Activated CD8-positive, alpha-beta T cell treated with anti-CD3 and anti-CD28 coated beads, Interleukin-2, amount 10 ng/mL, durations not matched to agents 7 days and 5 days (primary cell): Measurements from ENCODE around the gene SCYL1. TPM values are rescaled to one million over a fixed set of nuclear protein-coding genes. Genes with fewer than 3 reads are reported as not detected.
"Not testable (repeated sequence)": the region's sequence is repeated elsewhere in the genome, so short reads cannot be mapped to it uniquely, and the experiment has no call there.

Experiments used
- ATAC-seq: fragments of 150-1000 bp; cut with Tn5 transposase; one replicate; pipeline ENCODE4 v1.10.0; 2021; ENCODE audit warnings: moderate library complexity
- CTCF ChIA-PET: fragments of 350-600 bp; sonication (Branson Sonifier 250); formaldehyde crosslinking; loops from one replicate; lab custom pipeline; 2021; ENCODE audit warnings: antibody characterized with exemption; lab: Charles Lee
- POLR2A ChIA-PET: fragments of 350-600 bp; sonication (Branson Sonifier 250); formaldehyde crosslinking; loops from one replicate; lab custom pipeline; 2021; ENCODE audit warnings: antibody characterized with exemption; lab: Charles Lee
- DNase-seq: peaks from one replicate; pipeline ENCODE4 v3.0.0-alpha.2; 2020
- H3K27ac Mint-ChIP-seq: one replicate; pipeline ENCODE4 v1.8.0; 2021; ENCODE audit warnings: mild to moderate bottlenecking, mixed read lengths
- H3K27me3 Mint-ChIP-seq: one replicate; pipeline ENCODE4 v1.8.0; 2021; ENCODE audit warnings: low read depth, mixed read lengths
- H3K36me3 Mint-ChIP-seq: one replicate; pipeline ENCODE4 v1.8.0; 2021; ENCODE audit warnings: low read depth, mixed read lengths
- H3K4me1 Mint-ChIP-seq: one replicate; pipeline ENCODE4 v1.8.0; 2021; ENCODE audit warnings: low read depth, mixed read lengths
- H3K4me3 Mint-ChIP-seq: one replicate; pipeline ENCODE4 v1.8.0; 2021; ENCODE audit warnings: mild to moderate bottlenecking, mixed read lengths
- H3K9me3 Mint-ChIP-seq: one replicate; pipeline ENCODE4 v1.8.0; 2022; ENCODE audit warnings: mixed read lengths; ENCODE audit not compliant: insufficient read depth
- total RNA-seq, 2 experiments: library from RNA; stranded (reverse); gene quantifications; one replicate each; pipeline ENCODE4 v1.2.3, GENCODE V29; 2021

Gene SCYL1
- total RNA-seq, 2 experiments from 2014 or later, result 68.0 to 69.5 TPM

DNA sequence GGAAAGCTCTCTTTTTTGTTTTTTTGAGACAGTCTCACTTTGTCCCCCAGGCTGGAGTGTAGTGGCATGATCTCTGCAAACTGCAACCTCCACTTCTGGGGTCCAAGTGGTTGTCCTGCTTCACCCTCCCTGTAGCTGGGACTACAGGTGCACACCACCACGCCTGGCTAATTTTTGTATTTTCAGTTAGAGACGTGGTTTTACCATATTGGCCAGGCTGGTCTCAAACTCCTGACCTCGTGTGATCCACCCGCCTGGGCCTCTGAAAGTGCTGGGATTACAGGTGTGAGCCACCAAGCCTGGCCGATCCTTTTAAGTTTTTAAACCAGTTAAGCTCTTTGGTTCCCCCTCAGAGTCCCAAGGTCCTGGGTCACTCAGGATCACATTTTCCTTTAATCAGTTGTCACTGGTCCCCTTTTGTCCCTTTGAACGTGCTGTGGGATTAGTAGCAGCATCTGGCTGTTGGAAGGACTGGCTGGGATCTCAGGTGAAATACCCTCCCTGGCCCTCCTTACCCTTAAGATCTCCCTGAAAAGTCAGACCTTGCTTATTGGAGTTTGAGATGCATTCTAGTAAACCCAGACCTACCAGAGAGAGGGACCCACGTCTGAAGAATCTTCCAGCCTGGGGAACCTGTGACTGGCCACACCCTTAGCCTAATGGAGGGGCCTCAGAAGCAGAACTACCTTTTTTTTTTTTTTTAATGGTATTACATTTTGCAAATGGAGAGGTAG lies 17.9 kb upstream of the SCYL1 start:
- H3K36me3 Mint-ChIP-seq, result no peaks in the 10 kb centered on the region
- POLR2A ChIA-PET, result interaction anchor here (0.6 to 22.4 kb wide), 22 partner anchors 10 to 672 kb away, joined by 3 to 4167 read pairs (median 4); partner anchors contain the start of genes FRMD8, LTBP3, MALAT1 and NEAT1
- H3K27ac Mint-ChIP-seq, result peak overlapping the region; percentile 73
- no peaks in the 10 kb centered on the region for H3K9me3 Mint-ChIP-seq
- peaks cover 50% of the 10 kb centered on the region for H3K4me1 Mint-ChIP-seq
- H3K27me3 Mint-ChIP-seq, result no peaks in the 10 kb centered on the region
- DNase-seq (peak; percentile 64), ATAC-seq (peak; percentile 44)
- CTCF ChIA-PET, result interaction anchor here (1.0 to 19.7 kb wide), 10 partner anchors 9 to 178 kb away, joined by 3 to 538 read pairs (median 6); partner anchors contain the start of genes DPF2, MALAT1, NEAT1 and SLC25A45
- no peak overlapping the region for H3K4me3 Mint-ChIP-seq

DNA sequence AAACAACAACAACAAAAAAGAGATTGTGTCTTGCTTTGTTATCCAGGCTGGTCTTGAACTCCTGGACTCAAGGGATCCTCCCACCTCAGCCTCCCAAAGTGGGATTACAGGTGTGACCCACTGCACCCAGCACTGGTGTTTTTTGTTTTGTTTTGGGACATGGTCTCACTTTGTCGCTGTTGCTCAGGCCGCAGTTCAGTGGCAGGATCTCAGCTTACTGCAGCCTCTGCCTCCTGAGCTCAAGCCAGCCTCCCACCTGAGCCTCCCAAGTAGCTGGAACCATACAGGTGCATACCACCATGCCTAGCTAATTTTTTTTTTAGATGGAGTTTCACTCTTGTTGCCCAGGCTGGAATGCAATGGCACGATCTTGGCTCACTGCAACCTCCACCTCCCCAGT lies 12.6 kb upstream of the SCYL1 start:
- H3K36me3 Mint-ChIP-seq, H3K27me3 Mint-ChIP-seq, ATAC-seq, H3K9me3 Mint-ChIP-seq, H3K27ac Mint-ChIP-seq, DNase-seq, H3K4me3 Mint-ChIP-seq: not testable (repeated sequence)
- POLR2A ChIA-PET, result interaction anchor here (1.5 to 22.4 kb wide), 3 partner anchors 10 to 91 kb away, joined by 6 to 4167 read pairs (median 14); partner anchors contain the start of genes MALAT1 and NEAT1
- CTCF ChIA-PET, result interaction anchor here (0.6 to 19.7 kb wide), 3 partner anchors 14 to 91 kb away, joined by 3 to 538 read pairs (median 3); partner anchors contain the start of gene NEAT1
- peaks cover 27% of the 10 kb centered on the region for H3K4me1 Mint-ChIP-seq

DNA sequence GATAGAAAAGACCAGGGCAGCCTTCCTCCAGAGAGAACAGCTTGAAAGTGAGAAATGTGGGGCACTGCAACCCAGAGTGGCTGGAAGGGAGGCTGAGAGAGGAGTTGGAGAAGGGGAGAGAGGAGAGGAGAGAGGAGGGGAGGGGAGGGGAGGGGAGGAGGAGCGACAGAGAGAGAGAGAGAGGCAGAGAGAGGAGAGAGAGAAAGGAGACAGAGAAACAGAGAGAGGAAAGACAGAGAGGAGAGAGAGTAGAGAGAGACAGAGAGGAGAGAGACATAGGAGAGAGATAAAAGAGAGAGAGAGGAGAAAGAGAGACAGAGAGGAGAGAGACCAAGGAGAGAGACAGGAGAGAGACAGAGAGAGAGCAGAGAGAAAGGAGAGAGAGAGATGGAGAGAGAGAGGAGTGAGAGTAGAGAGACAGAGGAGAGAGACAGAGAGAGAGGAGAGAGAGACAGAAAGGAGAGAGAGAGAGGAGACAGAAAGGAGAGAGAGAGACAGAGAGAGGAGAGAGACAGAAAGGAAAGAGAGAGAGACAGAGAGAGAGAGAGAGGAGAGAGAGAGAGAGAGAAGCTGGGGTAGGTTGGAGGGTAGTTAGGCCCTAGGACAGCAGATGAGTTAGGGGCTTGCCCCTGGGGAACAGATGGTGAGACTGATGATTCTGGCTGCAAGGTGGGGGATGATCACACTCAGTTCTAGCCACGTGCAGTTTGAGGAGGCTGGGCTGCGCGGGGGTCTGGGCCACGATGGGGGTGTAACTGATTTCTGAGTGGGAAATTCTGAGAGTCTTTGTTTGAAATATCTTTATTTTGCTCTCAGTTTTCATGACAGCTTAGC lies 8.5 kb upstream of the SCYL1 start:
- Mint-ChIP-seq H3K4me3 (no peak overlapping the region), H3K27me3 (no peaks in the 10 kb centered on the region), H3K36me3 (no peaks in the 10 kb centered on the region), H3K9me3 (no peaks in the 10 kb centered on the region), H3K4me1 (peaks cover 10% of the 10 kb centered on the region), H3K27ac (peak overlapping the region; percentile 32)
- ATAC-seq (peak; percentile 62), DNase-seq (no peak)
- ChIA-PET CTCF (interaction anchor here (0.7 to 1.8 kb wide), 2 partner anchors 25 to 36 kb away, joined by 3 to 10 read pairs; no protein-coding TSS in a partner anchor), POLR2A (interaction anchor here (0.7 to 2.5 kb wide), 5 partner anchors 10 to 95 kb away, joined by 3 to 13 read pairs (median 3); partner anchors contain the start of gene MALAT1)

DNA sequence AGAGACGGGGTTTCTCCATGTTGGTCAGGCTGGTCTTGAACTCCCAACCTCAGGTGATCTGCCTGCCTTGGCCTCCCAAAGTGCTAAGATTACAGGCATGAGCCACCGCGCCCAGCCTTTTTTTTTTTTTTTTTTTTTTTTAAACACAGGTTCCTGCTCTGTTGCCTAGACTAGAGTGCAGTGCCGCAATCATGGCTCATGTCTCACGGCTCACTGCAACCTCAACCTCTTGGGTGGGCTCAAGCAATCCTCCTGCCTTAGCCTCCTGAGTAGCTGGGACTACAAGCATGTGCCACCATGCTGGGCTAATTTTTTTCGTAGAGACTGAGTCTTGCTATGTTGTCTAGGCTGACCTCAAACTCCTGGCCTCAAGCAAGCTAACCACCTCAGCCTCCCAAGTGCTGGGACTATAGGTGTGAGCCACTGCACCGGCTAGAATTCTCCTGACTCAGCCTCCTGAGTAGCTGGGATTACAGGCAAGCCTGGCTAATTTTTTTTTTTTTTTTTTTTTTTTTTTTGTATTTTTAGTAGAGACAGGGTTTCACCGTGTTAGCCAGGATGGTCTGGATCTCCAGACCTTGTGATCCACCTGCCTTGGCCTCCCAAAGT lies 5.8 kb upstream of the SCYL1 start:
- POLR2A ChIA-PET, result not testable (repeated sequence)

DNA sequence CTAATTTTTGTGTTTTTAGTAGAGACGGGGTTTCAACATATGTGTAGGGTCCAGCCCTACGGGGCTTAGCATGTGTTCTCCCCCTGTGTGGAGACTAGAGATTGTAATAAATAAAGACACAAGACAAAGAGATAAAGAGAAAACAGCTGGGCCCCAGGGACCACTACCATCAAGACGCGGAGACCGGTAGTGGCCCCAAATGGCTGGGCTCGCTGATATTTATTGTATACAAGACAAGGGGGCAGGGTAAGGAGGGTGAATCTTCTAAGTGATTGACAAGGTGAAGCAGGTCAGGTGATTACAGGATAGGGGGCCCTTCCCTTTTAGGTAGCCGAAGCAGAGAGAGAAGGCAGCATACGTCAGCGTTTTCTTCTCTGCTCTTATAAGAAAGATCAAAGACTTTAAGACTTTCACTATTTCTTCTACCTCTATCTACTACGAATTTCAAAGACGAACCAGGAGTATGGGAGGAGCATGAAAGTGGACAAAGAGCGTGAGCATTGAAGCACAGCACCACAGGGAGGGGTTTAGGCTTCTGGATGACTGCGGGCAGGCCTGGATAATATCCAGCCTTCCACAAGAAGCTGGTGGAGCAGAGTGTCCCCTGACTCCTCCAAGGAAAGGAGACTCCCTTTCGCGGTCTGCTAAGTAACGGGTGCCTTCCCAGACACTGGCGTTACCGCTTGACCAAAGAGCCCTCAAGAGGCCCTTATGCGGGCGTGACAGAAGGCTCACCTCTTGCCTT lies 2.9 kb upstream of the SCYL1 start:
- POLR2A ChIA-PET, result interaction anchor here (0.8 kb wide), 1 partner anchor 16 kb away, joined by 3 read pairs; no protein-coding TSS in a partner anchor
- H3K27me3 Mint-ChIP-seq, ATAC-seq, H3K9me3 Mint-ChIP-seq, CTCF ChIA-PET, DNase-seq, H3K36me3 Mint-ChIP-seq: not testable (repeated sequence)
- Mint-ChIP-seq H3K4me3 (peak overlapping the region; percentile 39), H3K27ac (peak overlapping the region; percentile 69), H3K4me1 (peaks cover 44% of the 10 kb centered on the region)

More for the DNA sequence above, 5.8 kb upstream of the SCYL1 start:
- H3K27ac Mint-ChIP-seq, H3K4me3 Mint-ChIP-seq, DNase-seq, ATAC-seq, H3K36me3 Mint-ChIP-seq, H3K27me3 Mint-ChIP-seq, H3K9me3 Mint-ChIP-seq: not testable (repeated sequence)
- peaks cover 32% of the 10 kb centered on the region for H3K4me1 Mint-ChIP-seq
- CTCF ChIA-PET, result interaction anchor here (1.4 kb wide), 1 partner anchor 12 kb away, joined by 4 read pairs; no protein-coding TSS in a partner anchor

DNA sequence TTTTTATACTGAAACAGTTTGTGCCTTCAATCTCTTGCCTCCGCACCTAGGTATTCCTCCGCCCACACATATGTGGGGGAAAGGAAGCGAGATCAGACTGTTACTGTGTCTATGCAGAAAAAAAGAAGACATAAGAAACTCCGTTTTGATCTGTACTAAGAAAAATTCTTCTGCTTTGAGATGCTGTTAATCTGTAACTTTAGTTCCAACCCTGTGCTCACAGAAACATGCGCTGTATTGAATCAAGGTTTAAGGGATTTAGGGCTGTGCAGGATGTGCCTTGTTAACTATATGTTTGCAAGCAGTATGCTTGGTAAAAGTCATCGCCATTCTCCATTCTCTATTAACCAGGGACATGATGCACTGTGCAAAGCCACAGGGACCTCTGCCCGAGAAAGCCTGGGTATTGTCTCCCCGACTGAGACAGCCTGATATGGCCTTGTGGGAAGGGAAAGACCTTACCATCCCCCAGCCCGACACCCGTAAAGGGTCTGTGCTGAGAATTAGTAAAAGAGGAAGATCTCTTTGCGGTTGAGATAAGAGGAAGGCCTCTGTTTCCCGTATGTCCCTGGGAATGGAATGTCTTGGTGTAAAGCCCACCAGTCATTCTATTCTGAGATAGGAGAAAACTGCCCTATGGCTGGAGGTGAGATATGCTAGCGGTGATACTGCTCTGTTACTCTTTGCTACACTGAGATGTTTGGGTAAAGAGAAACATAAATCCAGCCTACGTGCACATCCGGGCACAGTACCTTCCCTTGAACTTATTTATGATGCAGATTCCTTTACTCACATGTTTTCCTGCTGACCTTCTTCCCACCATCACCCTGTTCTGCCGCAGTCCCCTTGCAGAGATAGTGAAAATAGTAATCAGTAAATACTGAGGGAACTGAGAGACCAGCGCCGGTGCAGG lies 1.9 kb upstream of the SCYL1 start:
- POLR2A ChIA-PET, result interaction anchor here (0.7 to 1.1 kb wide), 2 partner anchors 21 to 50 kb away, joined by 3 read pairs; partner anchors contain the start of gene FAM89B
- H3K27me3 Mint-ChIP-seq, H3K9me3 Mint-ChIP-seq, ATAC-seq, CTCF ChIA-PET: not testable (repeated sequence)
- peak; percentile 46 for DNase-seq
- H3K36me3 Mint-ChIP-seq, result peaks cover 17% of the 10 kb centered on the region
- H3K4me1 Mint-ChIP-seq, result peaks cover 49% of the 10 kb centered on the region
- H3K27ac Mint-ChIP-seq, result peak overlapping the region; percentile 89
- peak overlapping the region; percentile 66 for H3K4me3 Mint-ChIP-seq

DNA sequence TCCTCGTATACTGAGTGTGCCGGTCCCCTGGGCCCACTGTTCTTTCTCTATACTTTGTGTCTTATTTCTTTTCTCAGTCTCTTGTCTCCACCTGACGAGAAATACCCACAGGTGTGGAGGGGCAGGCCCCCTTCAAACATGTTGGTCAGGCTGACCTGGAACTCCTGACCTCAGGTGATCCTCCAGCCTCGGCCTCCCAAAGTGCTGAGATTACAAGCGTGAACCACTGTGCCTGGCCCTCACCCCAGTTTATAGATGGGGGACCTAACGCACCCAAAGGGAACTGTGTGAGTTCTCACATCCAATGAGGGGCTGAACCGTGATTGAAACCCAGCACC lies 1.3 kb upstream of the SCYL1 start:
- CTCF ChIA-PET, ATAC-seq, H3K9me3 Mint-ChIP-seq, H3K27me3 Mint-ChIP-seq, DNase-seq: not testable (repeated sequence)
- POLR2A ChIA-PET, result interaction anchor here (0.7 to 2.8 kb wide), 7 partner anchors 19 to 105 kb away, joined by 3 to 25 read pairs (median 4); partner anchors contain the start of gene FAM89B
- peaks cover 51% of the 10 kb centered on the region for H3K4me1 Mint-ChIP-seq
- peak overlapping the region; percentile 89 for H3K27ac Mint-ChIP-seq
- H3K36me3 Mint-ChIP-seq, result peaks cover 17% of the 10 kb centered on the region
- H3K4me3 Mint-ChIP-seq, result peak overlapping the region; percentile 66

DNA sequence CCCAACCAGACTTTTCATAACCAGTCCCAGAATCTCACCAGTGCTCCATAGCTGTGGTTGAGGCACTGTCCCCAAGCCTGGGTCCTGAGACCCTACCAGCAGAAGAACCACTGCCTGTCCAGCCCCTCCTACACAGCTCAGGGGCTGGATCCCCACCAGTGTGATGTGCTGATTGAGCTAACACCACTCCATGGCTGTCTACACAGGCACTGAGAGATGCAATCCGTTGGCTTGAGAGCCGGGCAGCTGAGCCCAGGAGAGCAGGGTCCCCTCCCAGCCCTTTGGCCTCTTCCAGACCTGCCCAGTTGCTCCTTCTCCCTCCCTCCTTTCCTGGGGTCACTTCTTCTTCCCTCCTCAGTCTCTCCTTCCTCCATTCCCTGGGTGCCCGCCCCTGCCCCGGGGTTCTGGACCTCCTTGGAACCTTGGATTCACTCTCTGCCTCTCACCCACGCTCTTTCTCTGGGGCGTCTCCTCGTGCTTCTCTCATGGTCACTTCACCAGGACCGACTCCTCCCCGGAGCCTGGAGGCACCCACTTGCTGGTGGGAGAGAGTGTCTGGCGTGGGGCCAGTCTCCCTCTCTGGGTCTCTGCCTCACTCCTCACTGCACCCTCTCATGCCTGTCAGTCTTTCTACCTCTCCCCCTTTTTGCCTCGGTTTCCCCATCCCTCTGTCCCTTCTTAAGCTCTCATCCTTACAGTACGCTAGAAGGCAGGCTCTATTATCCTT lies 706 bp upstream of the SCYL1 start:
- H3K27ac Mint-ChIP-seq, result peak overlapping the region; percentile 89
- peaks cover 21% of the 10 kb centered on the region for H3K36me3 Mint-ChIP-seq
- POLR2A ChIA-PET, result interaction anchor here (0.7 to 2.8 kb wide), 14 partner anchors 13 to 167 kb away, joined by 3 to 25 read pairs (median 4); partner anchors contain the start of genes FAM89B, MALAT1 and ZNRD2
- no peaks in the 10 kb centered on the region for H3K27me3 Mint-ChIP-seq
- CTCF ChIA-PET, result interaction anchor here (0.6 to 2.2 kb wide), 6 partner anchors 13 to 142 kb away, joined by 3 to 13 read pairs (median 6); no protein-coding TSS in a partner anchor
- H3K9me3 Mint-ChIP-seq, result no peaks in the 10 kb centered on the region
- ATAC-seq (peak; percentile 29), DNase-seq (no peak)
- H3K4me1 Mint-ChIP-seq, result peaks cover 55% of the 10 kb centered on the region
- H3K4me3 Mint-ChIP-seq, result peak overlapping the region; percentile 66
